Measurements from ENCODE around the gene PON3.
A peak's percentile ranks its signal among the peaks of the same experiment; 100 is the strongest.

PON3 gene

DNA sequence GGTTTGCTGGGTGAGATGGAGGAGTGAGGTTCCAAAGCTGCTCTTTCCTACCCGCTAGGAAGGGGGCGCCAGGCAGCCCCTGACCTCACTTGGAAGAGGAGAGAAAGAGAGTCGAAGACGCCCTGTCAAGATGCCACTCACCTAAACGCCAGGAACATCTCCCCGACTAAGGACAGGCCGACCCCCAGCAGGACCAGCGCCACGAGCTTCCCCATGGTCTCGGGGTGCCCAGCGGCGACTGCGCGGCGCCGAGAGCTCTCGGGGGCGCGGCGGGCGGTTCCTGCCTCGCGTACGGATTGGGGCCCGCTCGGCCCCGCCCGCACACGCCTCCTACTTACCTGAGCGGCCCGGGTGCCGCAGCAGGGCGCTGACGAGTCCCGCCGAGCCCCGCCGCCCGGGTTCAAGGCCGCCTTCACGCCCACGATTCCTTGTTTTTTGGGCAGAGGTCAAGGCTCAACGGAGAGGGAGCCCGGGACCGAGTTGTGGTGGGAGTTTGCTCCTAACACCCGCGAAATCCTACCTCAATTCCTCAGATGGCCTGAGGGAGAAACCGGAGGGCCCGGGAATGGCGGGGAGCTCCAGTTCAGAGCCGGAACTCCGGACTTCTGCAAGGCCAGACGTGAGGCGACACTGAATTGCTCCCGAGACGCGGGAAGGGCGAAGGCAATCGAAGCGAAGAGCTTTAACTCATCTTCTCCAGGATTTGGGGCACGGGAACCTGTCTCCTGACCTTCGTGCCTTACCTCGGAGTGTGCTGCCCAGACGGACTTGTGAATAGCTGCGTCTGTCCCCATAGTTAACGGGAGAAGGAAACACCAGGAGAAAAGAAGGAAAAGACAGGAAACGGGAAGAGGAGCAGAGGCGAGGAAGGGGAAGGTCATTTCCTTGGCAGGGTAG lies at the start of gene PON3:
Gene PON3, minus strand, starts transcription at position 240 of the 897 bp plus-strand sequence. Its CDS starts 25 bp downstream, at position 215.
- Histone ChIP-seq H4K20me1 (ENCODE audit: insufficient read depth, low read length) (no peaks in the 10 kb centered on the region), H3K79me2 (ENCODE audit: low read length) (no peaks in the 10 kb centered on the region), H3K27ac (ENCODE audit: low read length) (no peak within 1 kb of the TSS), H3K9me2 (replicated peaks; ENCODE audit: insufficient read depth, low read length) (no peaks in the 10 kb centered on the region), H3K4me2 (ENCODE audit: low read depth, low read length) (peak within 1 kb of the TSS; percentile 44; the same call in 1 of the 2 replicates), H3F3A (ENCODE audit: insufficient read depth, low read length) (no peaks in the 10 kb centered on the region), H3K9me3 (replicated peaks; ENCODE audit: insufficient read depth, low read length) (no peaks in the 10 kb centered on the region), H3K9ac (ENCODE audit: low read length) (no peak within 1 kb of the TSS), H2AFZ (ENCODE audit: low read length) (peak within 1 kb of the TSS; percentile 51), H3K27me3 (replicated peaks; ENCODE audit: insufficient read depth, low read length) (no peaks in the 10 kb centered on the region), H3K36me3 (replicated peaks; ENCODE audit: insufficient read depth, low read length) (no peaks in the 10 kb centered on the region), H3K4me1 (ENCODE audit: low read length) (no peaks in the 10 kb centered on the region), H3K4me3 (ENCODE audit: low read length) (peak within 1 kb of the TSS; percentile 32; the same call in 1 of the 2 replicates)
- DNase-seq = peak; percentile 38
- no peak for TF ChIP-seq EZH2 (optimal IDR thresholded peaks at IDR 0.05; ENCODE audit: low read depth, low read length)
- TF ChIP-seq EZH2phosphoT487 (IDR thresholded peaks at IDR 0.05; ENCODE audit: low read length) = no peak
- peak; percentile 34 for TF ChIP-seq CTCF (IDR thresholded peaks at IDR 0.05; ENCODE audit: low read length)

- Histone ChIP-seq H3K4me1 (ENCODE audit: low read length) (no peaks in the 10 kb centered on the region), H3K36me3 (replicated peaks; ENCODE audit: insufficient read depth, low read length) (no peaks in the 10 kb centered on the region), H2AFZ (ENCODE audit: low read length) (no peak overlapping the region), H3K9me3 (replicated peaks; ENCODE audit: insufficient read depth, low read length) (no peaks in the 10 kb centered on the region), H4K20me1 (ENCODE audit: insufficient read depth, low read length) (no peaks in the 10 kb centered on the region), H3K9me2 (replicated peaks; ENCODE audit: insufficient read depth, low read length) (no peaks in the 10 kb centered on the region), H3K9ac (ENCODE audit: low read length) (no peak overlapping the region), H3F3A (ENCODE audit: insufficient read depth, low read length) (no peaks in the 10 kb centered on the region), H3K4me3 (ENCODE audit: low read length) (no peak overlapping the region), H3K27ac (ENCODE audit: low read length) (no peak overlapping the region), H3K27me3 (replicated peaks; ENCODE audit: insufficient read depth, low read length) (no peaks in the 10 kb centered on the region), H3K4me2 (ENCODE audit: low read depth, low read length) (no peak overlapping the region), H3K79me2 (ENCODE audit: low read length) (no peaks in the 10 kb centered on the region)
- no peak for TF ChIP-seq EZH2 (optimal IDR thresholded peaks at IDR 0.05; ENCODE audit: low read depth, low read length)
- TF ChIP-seq EZH2phosphoT487 (IDR thresholded peaks at IDR 0.05; ENCODE audit: low read length) = no peak
- TF ChIP-seq CTCF (IDR thresholded peaks at IDR 0.05; ENCODE audit: low read length) = no peak
- no peak for DNase-seq
Observed at GRCh38 chr7:95444796-95445195, 48.6 kb upstream of the PON3 start.

DNA sequence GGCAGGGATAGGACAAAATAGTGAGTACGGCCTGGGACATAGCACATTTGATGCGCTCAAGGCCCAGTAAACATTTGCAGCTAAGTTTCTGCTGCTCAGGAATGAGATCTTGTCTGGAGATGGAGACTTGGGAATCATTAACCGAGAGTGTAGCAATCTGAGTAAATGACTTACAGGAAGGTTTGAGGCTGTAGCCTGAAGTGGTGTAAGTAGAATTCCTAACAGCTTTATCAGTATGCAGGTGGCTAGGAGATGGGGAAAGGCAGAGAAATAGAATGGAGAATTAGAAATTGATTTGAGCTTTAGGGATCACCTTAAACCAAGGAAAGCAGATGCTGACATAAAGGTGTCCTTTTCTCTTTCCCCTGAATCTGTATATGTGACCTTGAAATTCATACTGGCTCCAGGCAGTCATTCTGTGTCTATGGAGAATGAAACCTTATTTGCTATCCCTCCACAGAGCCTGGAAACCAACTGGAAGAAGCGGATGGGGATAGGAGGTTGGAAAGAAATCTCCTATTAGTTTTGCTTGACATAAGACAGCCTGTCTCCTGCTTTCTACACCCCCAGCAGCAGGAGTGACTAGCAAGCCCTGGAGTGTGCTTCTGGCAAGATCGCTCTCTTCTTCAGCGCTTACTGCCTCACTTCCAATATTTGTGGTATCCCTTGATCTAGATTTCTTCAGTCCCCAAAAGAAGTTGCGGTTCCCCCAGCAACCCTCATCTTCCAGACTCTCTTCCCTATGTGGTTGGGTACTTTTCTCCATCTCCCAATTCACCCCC lies 45.1 kb upstream of the PON3 start:
- no peaks in the 10 kb centered on the region for H3F3A ChIP-seq (ENCODE audit: insufficient read depth, low read length)
- H3K9me2 ChIP-seq (replicated peaks; ENCODE audit: insufficient read depth, low read length) = no peaks in the 10 kb centered on the region
- no peak overlapping the region for H3K27ac ChIP-seq (ENCODE audit: low read length)
- no peak overlapping the region for H3K9ac ChIP-seq (ENCODE audit: low read length)
- TF ChIP-seq CTCF (IDR thresholded peaks at IDR 0.05; ENCODE audit: low read length) = no peak
- TF ChIP-seq EZH2phosphoT487 (IDR thresholded peaks at IDR 0.05; ENCODE audit: low read length) = no peak
- TF ChIP-seq EZH2 (optimal IDR thresholded peaks at IDR 0.05; ENCODE audit: low read depth, low read length) = no peak
- H4K20me1 ChIP-seq (ENCODE audit: insufficient read depth, low read length) = no peaks in the 10 kb centered on the region
- no peaks in the 10 kb centered on the region for H3K4me1 ChIP-seq (ENCODE audit: low read length)
- H3K36me3 ChIP-seq (replicated peaks; ENCODE audit: insufficient read depth, low read length) = no peaks in the 10 kb centered on the region
- no peak for DNase-seq
- no peaks in the 10 kb centered on the region for H3K79me2 ChIP-seq (ENCODE audit: low read length)
- H2AFZ ChIP-seq (ENCODE audit: low read length) = no peak overlapping the region
- H3K4me3 ChIP-seq (ENCODE audit: low read length) = no peak overlapping the region
- no peaks in the 10 kb centered on the region for H3K27me3 ChIP-seq (replicated peaks; ENCODE audit: insufficient read depth, low read length)
- no peaks in the 10 kb centered on the region for H3K9me3 ChIP-seq (replicated peaks; ENCODE audit: insufficient read depth, low read length)
- H3K4me2 ChIP-seq (ENCODE audit: low read depth, low read length) = no peak overlapping the region
